Caco-2 (cell line): ENCODE results near the gene ARHGAP4. TPM values are rescaled to one million over a fixed set of nuclear protein-coding genes. Genes with fewer than 3 reads are reported as not detected.

Experiments
- BruUV-seq: library from RNA; stranded (reverse); fragments of 400-500 nt; replicated peaks from 2 replicates; lab custom pipeline; 2021; lab: Mats Ljungman, UMichigan
- CTCF ChIA-PET: fragments of 300-600 bp; sonication (Branson Sonifier 250); formaldehyde crosslinking; loops from one replicate; lab custom pipeline; 2022; ENCODE audit warnings: antibody characterized with exemption; lab: Charles Lee
- POLR2A ChIA-PET: fragments of 300-600 bp; sonication (Branson Sonifier 250); formaldehyde crosslinking; loops from one replicate; lab custom pipeline; 2022; ENCODE audit warnings: antibody characterized with exemption; lab: Charles Lee
- DNase-seq, 2 experiments: peaks; one replicate each; pipeline versions ENCODE4 v3.0.0 to v3.0.0-alpha.2; 2020 to 2022
- H3K27me3 ChIP-seq: replicated peaks from 2 replicates; pipeline ENCODE4 v1.6.0; 2011; ENCODE audit warnings: low read length; ENCODE audit not compliant: control insufficient read depth, insufficient read depth
- H3K36me3 ChIP-seq: 2 replicates; pipeline ENCODE4 v1.5.1; 2011; ENCODE audit warnings: low read length; ENCODE audit not compliant: control insufficient read depth, insufficient read depth
- H3K4me1 ChIP-seq: fragments of 250-450 bp; sonication (Bioruptor Pico); 2 replicates; pipeline ENCODE4 v1.5.1; 2020; ENCODE audit warnings: mild to moderate bottlenecking
- H3K4me3 ChIP-seq: 2 replicates; pipeline ENCODE4 v1.5.1; 2011; ENCODE audit warnings: low read depth, mild to moderate bottlenecking, control low read depth, low read length
- H3K9me3 ChIP-seq: fragments of 250-450 bp; sonication (Bioruptor Pico); 2 replicates; pipeline ENCODE4 v1.5.1; 2020; ENCODE audit warnings: mild to moderate bottlenecking, moderate library complexity
- H3K27ac Mint-ChIP-seq: one replicate; pipeline ENCODE4 v1.8.0; 2022; ENCODE audit warnings: mixed read lengths; ENCODE audit not compliant: unreplicated experiment
- H3K27me3 Mint-ChIP-seq: one replicate; pipeline ENCODE4 v1.8.0; 2022; ENCODE audit warnings: mixed read lengths; ENCODE audit not compliant: insufficient read depth, unreplicated experiment
- H3K36me3 Mint-ChIP-seq: one replicate; pipeline ENCODE4 v1.8.0; 2022; ENCODE audit warnings: mild to moderate bottlenecking, mixed read lengths; ENCODE audit not compliant: insufficient read depth, unreplicated experiment
- H3K4me1 Mint-ChIP-seq: one replicate; pipeline ENCODE4 v1.8.0; 2022; ENCODE audit warnings: low read depth, mixed read lengths; ENCODE audit not compliant: unreplicated experiment
- H3K4me3 Mint-ChIP-seq: one replicate; pipeline ENCODE4 v1.8.0; 2022; ENCODE audit warnings: mild to moderate bottlenecking, moderate library complexity, mixed read lengths; ENCODE audit not compliant: unreplicated experiment
- H3K9me3 Mint-ChIP-seq: one replicate; pipeline ENCODE4 v1.8.0; 2022; ENCODE audit warnings: mixed read lengths; ENCODE audit not compliant: unreplicated experiment
- intact Hi-C: fragments of 100-400 bp; cut with micrococcal nuclease; formaldehyde crosslinking; loops from one replicate; pipeline ENCODE4 v1.10.0; 2022; ENCODE audit not compliant: unreplicated experiment
- total RNA-seq: library from RNA; stranded (reverse); gene quantifications from 2 replicates; pipeline ENCODE4 v1.2.3, GENCODE V29; 2022
- TF ChIP-seq, protein P1 (sequence below), 2 experiments: fragments of 200-600 bp in 1 of 2; IDR thresholded peaks; 1 replicate in 1 of 2; 2 replicates in 1 of 2; pipeline versions ENCODE4 v1.5.1 to v1.8.0; 2011 to 2022; ENCODE audit warnings: antibody characterized with exemption in 1 of 2, control low read depth in 1 of 2, inconsistent platforms in 1 of 2, low read depth in 1 of 2, low read length in 1 of 2, mild to moderate bottlenecking in 1 of 2, moderate library complexity in 1 of 2; ENCODE audit not compliant: insufficient read depth in 1 of 2, severe bottlenecking in 1 of 2, unreplicated experiment in 1 of 2

ARHGAP4 gene
- total RNA-seq, 1 experiment from 2014 or later = 15.7 TPM

DNA sequence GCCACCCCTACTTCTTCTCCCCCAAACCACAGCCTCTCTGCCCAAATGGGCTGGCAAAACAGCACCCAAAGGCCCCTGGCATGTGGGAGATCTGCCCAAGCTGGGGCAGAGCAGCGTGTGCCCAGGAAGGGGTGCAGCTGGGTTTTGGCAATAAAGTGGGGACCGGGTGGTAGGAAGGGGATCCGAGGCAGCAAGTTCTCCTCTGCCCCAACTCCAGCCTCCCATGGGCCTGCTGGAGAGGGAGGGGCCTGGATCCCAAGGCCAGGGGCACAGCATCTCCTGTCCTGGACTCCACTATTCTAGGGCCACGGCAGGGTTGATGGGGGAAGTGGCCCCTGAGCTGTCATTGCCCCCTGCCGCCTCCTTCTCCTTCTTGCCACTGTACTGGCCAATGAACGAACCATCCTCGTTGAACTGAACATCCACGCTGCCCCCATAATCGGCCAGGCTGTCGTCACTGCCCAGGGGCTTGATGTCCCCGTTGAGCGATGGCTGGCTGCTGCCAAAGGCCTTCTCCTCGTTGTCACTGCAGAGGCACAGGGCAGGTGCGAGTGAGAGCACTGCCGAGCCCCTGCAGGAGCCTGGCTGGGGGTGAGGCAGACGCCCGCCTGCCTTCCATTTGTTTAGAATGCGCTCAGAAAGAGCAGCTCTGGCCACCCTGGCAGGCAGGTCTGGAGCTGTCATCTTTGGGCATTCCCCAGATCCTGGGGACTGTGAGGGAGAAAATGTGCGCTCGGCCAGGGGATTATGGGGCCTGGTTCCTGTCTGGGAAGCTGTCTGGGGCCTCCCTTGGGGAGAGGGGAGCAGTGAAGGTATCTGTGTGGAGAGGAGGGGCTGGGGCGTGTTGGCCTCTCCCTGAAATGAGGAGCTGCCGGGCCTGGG lies 63.5 kb downstream of the ARHGAP4 start:
- intact Hi-C loops = no loop called here
- Histone ChIP-seq H3K36me3 (no peaks in the 10 kb centered on the region), H3K9me3 (no peaks in the 10 kb centered on the region), H3K4me3 (no peak overlapping the region), H3K4me1 (no peaks in the 10 kb centered on the region), H3K27me3 (no peaks in the 10 kb centered on the region)
- TF ChIP-seq, protein P1, sequence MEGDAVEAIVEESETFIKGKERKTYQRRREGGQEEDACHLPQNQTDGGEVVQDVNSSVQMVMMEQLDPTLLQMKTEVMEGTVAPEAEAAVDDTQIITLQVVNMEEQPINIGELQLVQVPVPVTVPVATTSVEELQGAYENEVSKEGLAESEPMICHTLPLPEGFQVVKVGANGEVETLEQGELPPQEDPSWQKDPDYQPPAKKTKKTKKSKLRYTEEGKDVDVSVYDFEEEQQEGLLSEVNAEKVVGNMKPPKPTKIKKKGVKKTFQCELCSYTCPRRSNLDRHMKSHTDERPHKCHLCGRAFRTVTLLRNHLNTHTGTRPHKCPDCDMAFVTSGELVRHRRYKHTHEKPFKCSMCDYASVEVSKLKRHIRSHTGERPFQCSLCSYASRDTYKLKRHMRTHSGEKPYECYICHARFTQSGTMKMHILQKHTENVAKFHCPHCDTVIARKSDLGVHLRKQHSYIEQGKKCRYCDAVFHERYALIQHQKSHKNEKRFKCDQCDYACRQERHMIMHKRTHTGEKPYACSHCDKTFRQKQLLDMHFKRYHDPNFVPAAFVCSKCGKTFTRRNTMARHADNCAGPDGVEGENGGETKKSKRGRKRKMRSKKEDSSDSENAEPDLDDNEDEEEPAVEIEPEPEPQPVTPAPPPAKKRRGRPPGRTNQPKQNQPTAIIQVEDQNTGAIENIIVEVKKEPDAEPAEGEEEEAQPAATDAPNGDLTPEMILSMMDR (IDR thresholded peaks at IDR 0.05; ENCODE audit: insufficient read depth in 1 of 2, low read depth in 1 of 2, low read length in 1 of 2, severe bottlenecking in 1 of 2, unreplicated experiment in 1 of 2) = no peak
- Mint-ChIP-seq H3K27ac (no peak overlapping the region), H3K27me3 (peaks cover 9% of the 10 kb centered on the region), H3K4me1 (no peaks in the 10 kb centered on the region), H3K4me3 (no peak overlapping the region), H3K36me3 (no peaks in the 10 kb centered on the region), H3K9me3 (no peaks in the 10 kb centered on the region)
- CTCF ChIA-PET = no interaction called here
- no peak for DNase-seq
- POLR2A ChIA-PET = no interaction called here
- no TSS peak for BruUV-seq

DNA sequence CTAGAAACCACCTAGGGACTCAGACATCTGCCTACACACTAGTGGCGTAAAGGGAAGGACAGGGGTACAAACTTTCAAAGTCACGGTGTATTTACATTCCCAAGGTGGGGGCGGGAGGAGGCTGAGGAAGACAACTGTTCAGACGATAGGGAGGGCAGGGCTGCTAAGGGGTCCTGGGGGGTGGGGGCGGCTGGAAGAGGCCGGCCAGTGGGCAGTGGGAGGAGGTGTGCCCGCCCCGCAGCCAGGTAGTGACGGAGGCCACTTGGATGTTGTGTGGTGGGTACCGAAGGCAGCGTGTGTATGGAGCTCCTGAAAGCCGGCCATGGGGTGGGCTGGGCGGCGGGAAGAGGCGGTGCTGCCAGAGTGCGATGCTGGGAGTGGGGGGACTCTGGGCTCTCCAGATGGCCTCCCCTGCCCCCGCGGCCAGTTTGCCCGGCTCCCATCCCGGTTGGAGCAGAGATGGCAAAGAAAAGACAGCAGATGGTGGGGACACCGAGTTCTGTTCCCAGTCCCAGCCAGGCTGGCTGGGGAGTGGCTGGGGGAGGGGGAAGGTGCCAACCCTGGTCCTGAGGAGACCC lies 64.2 kb downstream of the ARHGAP4 start:
- no peaks in the 10 kb centered on the region for H3K9me3 Mint-ChIP-seq
- Histone ChIP-seq H3K4me3 (no peak overlapping the region), H3K4me1 (no peaks in the 10 kb centered on the region), H3K9me3 (no peaks in the 10 kb centered on the region), H3K27me3 (no peaks in the 10 kb centered on the region), H3K36me3 (no peaks in the 10 kb centered on the region)
- CTCF ChIA-PET = no interaction called here
- intact Hi-C loops = no loop called here
- peaks cover 15% of the 10 kb centered on the region for H3K27me3 Mint-ChIP-seq
- no peak overlapping the region for H3K27ac Mint-ChIP-seq
- POLR2A ChIA-PET = no interaction called here
- no peak for DNase-seq
- BruUV-seq = no TSS peak
- no peak overlapping the region for H3K4me3 Mint-ChIP-seq
- H3K4me1 Mint-ChIP-seq = no peaks in the 10 kb centered on the region
- TF ChIP-seq, protein P1 (IDR thresholded peaks at IDR 0.05; ENCODE audit: insufficient read depth in 1 of 2, low read depth in 1 of 2, low read length in 1 of 2, severe bottlenecking in 1 of 2, unreplicated experiment in 1 of 2) = no peak
- no peaks in the 10 kb centered on the region for H3K36me3 Mint-ChIP-seq

DNA sequence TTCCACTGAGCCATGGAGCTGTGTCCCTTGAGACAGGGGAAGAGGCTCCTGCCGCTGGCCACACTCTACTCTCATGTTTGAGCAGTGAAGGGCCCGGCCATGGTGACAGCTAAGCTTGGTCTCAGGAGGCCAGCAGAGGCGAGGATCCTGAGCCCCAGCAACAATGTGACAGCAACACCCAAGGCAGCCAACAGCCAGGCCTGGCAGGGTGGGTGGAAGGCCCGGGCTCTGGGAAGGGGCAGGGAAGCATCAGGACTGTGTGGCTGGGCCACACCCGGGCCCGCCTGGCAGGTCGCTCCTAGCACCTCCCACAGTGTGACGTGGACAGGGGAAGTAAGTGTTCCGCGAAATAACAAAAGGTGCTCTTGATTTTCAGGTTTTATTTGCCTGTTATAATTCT lies 64.9 kb downstream of the ARHGAP4 start:
- no peak overlapping the region for H3K4me3 ChIP-seq
- Mint-ChIP-seq H3K4me3 (no peak overlapping the region), H3K9me3 (no peaks in the 10 kb centered on the region), H3K27ac (no peak overlapping the region), H3K36me3 (no peaks in the 10 kb centered on the region), H3K27me3 (peaks cover 15% of the 10 kb centered on the region), H3K4me1 (no peaks in the 10 kb centered on the region)
- ChIA-PET CTCF (no interaction called here), POLR2A (no interaction called here)
- no peaks in the 10 kb centered on the region for H3K9me3 ChIP-seq
- intact Hi-C loops = no loop called here
- H3K36me3 ChIP-seq = no peaks in the 10 kb centered on the region
- no peaks in the 10 kb centered on the region for H3K27me3 ChIP-seq
- DNase-seq = no peak
- no TSS peak for BruUV-seq
- TF ChIP-seq, protein P1 (IDR thresholded peaks at IDR 0.05; ENCODE audit: insufficient read depth in 1 of 2, low read depth in 1 of 2, low read length in 1 of 2, severe bottlenecking in 1 of 2, unreplicated experiment in 1 of 2) = no peak
- H3K4me1 ChIP-seq = no peaks in the 10 kb centered on the region

Other genes starting within 250 kb of the ARHGAP4 start
- 8.8 and 11.2 TPM in 2 replicates for gene SLC6A8, start 238.3 kb downstream of the ARHGAP4 start, total RNA-seq
- gene BCAP31, start 201.9 kb downstream of the ARHGAP4 start, total RNA-seq = 232 and 234 TPM in 2 replicates
- 4.3 and 4.5 TPM in 2 replicates for gene ABCD1, start 201.4 kb downstream of the ARHGAP4 start, total RNA-seq
- 0.16 TPM in 1 of 2 replicates, not detected in the other for gene PLXNB3, start 162.0 kb downstream of the ARHGAP4 start, total RNA-seq
- not detected in 2 replicates for gene SRPK3, start 145.2 kb downstream of the ARHGAP4 start, total RNA-seq
- 53.3 and 54.0 TPM in 2 replicates for gene IDH3G, start 131.9 kb downstream of the ARHGAP4 start, total RNA-seq
- gene SSR4, start 131.6 kb downstream of the ARHGAP4 start, total RNA-seq = 353 and 373 TPM in 2 replicates
- 1.3 and 1.8 TPM in 2 replicates for gene PDZD4, start 95.7 kb downstream of the ARHGAP4 start, total RNA-seq
- 12.7 and 12.8 TPM in 2 replicates for gene L1CAM, start 40.1 kb downstream of the ARHGAP4 start, total RNA-seq
- gene AVPR2, start 21.6 kb downstream of the ARHGAP4 start, total RNA-seq = not detected in 2 replicates
- 91.3 and 93.8 TPM in 2 replicates for gene NAA10, start 8.8 kb upstream of the ARHGAP4 start, total RNA-seq
- gene RENBP, start 18.4 kb upstream of the ARHGAP4 start, total RNA-seq = 0.75 and 1.2 TPM in 2 replicates
- 93.7 and 95.6 TPM in 2 replicates for gene HCFC1, start 45.6 kb upstream of the ARHGAP4 start, total RNA-seq
- 4.9 and 6.6 TPM in 2 replicates for gene TMEM187, start 46.5 kb upstream of the ARHGAP4 start, total RNA-seq
- 119 and 126 TPM in 2 replicates for gene IRAK1, start 93.6 kb upstream of the ARHGAP4 start, total RNA-seq
- gene MECP2, start 171.5 kb upstream of the ARHGAP4 start, total RNA-seq = 30.6 and 36.4 TPM in 2 replicates
- gene OPN1LW, start 218.0 kb upstream of the ARHGAP4 start, total RNA-seq = not detected in 2 replicates